Upper lobe of right lung (tissue), 1 donor: Measurements from ENCODE around the gene HBG2. TPM values are rescaled to one million over a fixed set of nuclear protein-coding genes. Genes with fewer than 3 reads are reported as not detected.
A peak's percentile ranks its signal among the peaks of the same experiment; 100 is the strongest.

ENCODE experiments used
- ATAC-seq: fragments of 200-7000 bp; cut with Tn5 transposase; one replicate; pipeline ENCODE4 v1.9.1; 2020; ENCODE audit warnings: mild to moderate bottlenecking, moderate library complexity
- DNase-seq: peaks from one replicate; pipeline ENCODE4 v3.0.0-alpha.2; 2020
- H3K27ac ChIP-seq: fragments of 200-600 bp; one replicate; pipeline ENCODE4 v1.8.0; 2022
- H3K27me3 ChIP-seq: fragments of 200-600 bp; one replicate; pipeline ENCODE4 v1.8.0; 2022; ENCODE audit warnings: mild to moderate bottlenecking
- H3K36me3 ChIP-seq: fragments of 200-600 bp; one replicate; pipeline ENCODE4 v1.8.0; 2022
- H3K4me1 ChIP-seq: fragments of 200-600 bp; one replicate; pipeline ENCODE4 v1.8.0; 2022
- H3K4me3 ChIP-seq: fragments of 200-600 bp; one replicate; pipeline ENCODE4 v1.8.0; 2022; ENCODE audit warnings: mild to moderate bottlenecking
- H3K9me3 ChIP-seq: fragments of 200-600 bp; one replicate; pipeline ENCODE4 v1.8.0; 2022
- intact Hi-C: fragments of 100-400 bp; cut with DNase I; formaldehyde crosslinking; loops from one replicate; pipeline ENCODE4 v1.11.0; 2022
- total RNA-seq: library from RNA; stranded (reverse); fragmentation: NEBNext Ultra II Directional; extraction: Animal tissue kit (Norgen Biotek cat#: 25700); gene quantifications from one replicate; pipeline ENCODE4 v1.2.1, GENCODE V29; 2021
- TF ChIP-seq, protein P1 (sequence below): fragments of 200-600 bp; IDR thresholded peaks from one replicate; pipeline ENCODE4 v1.8.0; 2022; ENCODE audit warnings: antibody characterized with exemption
- donor health status: DM: no; HTN: yes; CAD: no; lungs with severe emphysema.

Gene HBG2
- total RNA-seq, 1 donor from 2014 or later, result 1.0 TPM

- H3K36me3 ChIP-seq, result no peaks in the 10 kb centered on the region
- TF ChIP-seq, protein P1, sequence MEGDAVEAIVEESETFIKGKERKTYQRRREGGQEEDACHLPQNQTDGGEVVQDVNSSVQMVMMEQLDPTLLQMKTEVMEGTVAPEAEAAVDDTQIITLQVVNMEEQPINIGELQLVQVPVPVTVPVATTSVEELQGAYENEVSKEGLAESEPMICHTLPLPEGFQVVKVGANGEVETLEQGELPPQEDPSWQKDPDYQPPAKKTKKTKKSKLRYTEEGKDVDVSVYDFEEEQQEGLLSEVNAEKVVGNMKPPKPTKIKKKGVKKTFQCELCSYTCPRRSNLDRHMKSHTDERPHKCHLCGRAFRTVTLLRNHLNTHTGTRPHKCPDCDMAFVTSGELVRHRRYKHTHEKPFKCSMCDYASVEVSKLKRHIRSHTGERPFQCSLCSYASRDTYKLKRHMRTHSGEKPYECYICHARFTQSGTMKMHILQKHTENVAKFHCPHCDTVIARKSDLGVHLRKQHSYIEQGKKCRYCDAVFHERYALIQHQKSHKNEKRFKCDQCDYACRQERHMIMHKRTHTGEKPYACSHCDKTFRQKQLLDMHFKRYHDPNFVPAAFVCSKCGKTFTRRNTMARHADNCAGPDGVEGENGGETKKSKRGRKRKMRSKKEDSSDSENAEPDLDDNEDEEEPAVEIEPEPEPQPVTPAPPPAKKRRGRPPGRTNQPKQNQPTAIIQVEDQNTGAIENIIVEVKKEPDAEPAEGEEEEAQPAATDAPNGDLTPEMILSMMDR, result no peak
- DNase-seq, result no peak
- no peaks in the 10 kb centered on the region for H3K27me3 ChIP-seq
- no peak for ATAC-seq
- H3K4me1 ChIP-seq, result no peaks in the 10 kb centered on the region
- no peak overlapping the region for H3K4me3 ChIP-seq
- H3K9me3 ChIP-seq, result no peaks in the 10 kb centered on the region
- H3K27ac ChIP-seq, result no peak overlapping the region
- intact Hi-C loops, result no loop called here
These were observed 29.8 kb downstream of the HBG2 start for GRCh38 chr11:5224538-5225479.

DNA sequence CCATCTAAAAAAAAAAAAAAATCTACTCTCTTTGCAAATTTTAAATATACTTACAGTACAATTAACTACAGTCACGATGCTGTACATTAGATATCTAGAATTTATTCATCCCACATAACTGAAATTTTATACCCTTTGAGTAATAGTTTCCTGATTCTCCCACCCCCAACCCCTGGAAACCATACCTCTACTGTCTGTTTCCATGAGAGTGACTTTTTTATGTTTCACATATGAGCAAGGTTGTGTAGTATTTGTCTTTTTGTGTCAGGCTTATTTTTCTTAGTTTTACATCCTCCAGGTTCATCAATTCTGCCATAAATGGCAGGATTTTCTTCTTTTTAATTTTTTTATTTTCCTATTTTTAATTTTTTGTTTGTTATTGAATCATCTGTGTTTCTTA, 30.9 kb downstream of the HBG2 start:
- DNase-seq (no peak), ATAC-seq (no peak)
- Histone ChIP-seq H3K9me3 (no peaks in the 10 kb centered on the region), H3K36me3 (no peaks in the 10 kb centered on the region), H3K27me3 (no peaks in the 10 kb centered on the region), H3K4me3 (no peak overlapping the region), H3K4me1 (no peaks in the 10 kb centered on the region), H3K27ac (no peak overlapping the region)
- TF ChIP-seq, protein P1, result no peak
- intact Hi-C loops, result no loop called here

DNA sequence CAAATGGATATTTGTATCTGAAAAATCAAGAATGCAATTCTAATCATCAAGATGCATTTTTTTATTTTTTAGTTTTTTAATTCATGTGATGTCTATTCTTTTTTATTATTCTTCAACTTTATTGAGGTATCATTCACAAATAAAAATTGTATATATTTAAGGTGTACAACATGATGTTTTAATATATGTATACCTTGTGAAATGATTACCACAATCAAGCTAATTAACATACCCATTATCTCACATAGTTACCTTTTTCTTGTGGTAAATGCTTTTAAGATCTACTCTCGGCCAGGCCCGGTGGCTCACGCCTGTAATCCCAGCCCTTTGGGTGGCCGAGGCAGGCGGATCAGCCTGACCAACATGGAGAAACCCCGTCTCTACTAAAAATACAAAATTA, 31.4 kb downstream of the HBG2 start:
- DNase-seq, result no peak
- no peaks in the 10 kb centered on the region for H3K36me3 ChIP-seq
- H3K27me3 ChIP-seq, result no peaks in the 10 kb centered on the region
- intact Hi-C loops, result no loop called here
- H3K9me3 ChIP-seq, result no peaks in the 10 kb centered on the region
- ATAC-seq, result no peak
- H3K4me3 ChIP-seq, result no peak overlapping the region
- no peak overlapping the region for H3K27ac ChIP-seq
- TF ChIP-seq, protein P1, result no peak
- no peaks in the 10 kb centered on the region for H3K4me1 ChIP-seq

GRCh38 chr11:5210376-5210885, 44.1 kb downstream of the HBG2 start:
- Histone ChIP-seq H3K9me3 (no peaks in the 10 kb centered on the region), H3K27me3 (no peaks in the 10 kb centered on the region), H3K36me3 (no peaks in the 10 kb centered on the region), H3K4me1 (no peaks in the 10 kb centered on the region), H3K4me3 (no peak overlapping the region), H3K27ac (no peak overlapping the region)
- ATAC-seq, result no peak
- DNase-seq, result no peak
- TF ChIP-seq, protein P1, result no peak
- intact Hi-C loops, result no loop called here

GRCh38 chr11:5204787-5205186, 49.8 kb downstream of the HBG2 start:
- intact Hi-C loops, result no loop called here
- DNase-seq (no peak), ATAC-seq (peak; percentile 58)
- Histone ChIP-seq H3K9me3 (no peaks in the 10 kb centered on the region), H3K36me3 (no peaks in the 10 kb centered on the region), H3K4me1 (no peaks in the 10 kb centered on the region), H3K27ac (no peak overlapping the region), H3K27me3 (no peaks in the 10 kb centered on the region), H3K4me3 (no peak overlapping the region)
- TF ChIP-seq, protein P1, result peak; percentile 39
